Activated CD4-positive, alpha-beta T cell treated with anti-CD3 and anti-CD28 coated beads, Interleukin-2, Interleukin-4, amounts not matched to agents 100 ng/mL and 50 ng/mL, durations not matched to agents 16 hours and 8 hours (primary cell): ENCODE data around the gene CDC42EP3.
A peak's percentile ranks its signal among the peaks of the same experiment; 100 is the strongest.

Experiments
- DNase-seq: peaks from one replicate; pipeline ENCODE4 v3.0.0-alpha.2; 2020; ENCODE audit warnings: low spot score

Gene CDC42EP3

GRCh38 chr2:37656512-37657423, 14.7 kb downstream of the CDC42EP3 start:
- no peak for DNase-seq

- no peak for DNase-seq
Observed at GRCh38 chr2:37654932-37655841, 16.3 kb downstream of the CDC42EP3 start.

DNA sequence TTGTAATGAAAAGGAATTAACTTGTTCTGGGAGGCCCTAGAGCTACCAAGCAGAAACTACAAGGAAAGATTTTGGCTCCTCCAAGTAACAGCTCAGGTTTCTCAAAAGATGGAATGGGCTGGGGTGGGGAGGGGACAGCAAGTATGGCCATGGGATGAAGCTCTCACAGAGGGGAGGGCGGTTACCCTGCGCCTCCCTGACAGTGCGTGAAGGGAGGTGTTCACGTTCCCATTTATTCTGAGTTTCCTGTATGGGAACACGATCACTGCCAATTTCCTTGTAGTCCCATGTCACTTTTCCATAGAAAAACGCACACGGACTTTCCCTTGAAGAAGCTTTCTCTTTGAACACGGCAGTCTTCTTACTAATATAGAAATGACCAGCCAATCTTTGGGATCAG, 17.0 kb downstream of the CDC42EP3 start:
- DNase-seq, result no peak

- DNase-seq, result peak; percentile 52
Observed at GRCh38 chr2:37653805-37654378, 17.6 kb downstream of the CDC42EP3 start.

DNA sequence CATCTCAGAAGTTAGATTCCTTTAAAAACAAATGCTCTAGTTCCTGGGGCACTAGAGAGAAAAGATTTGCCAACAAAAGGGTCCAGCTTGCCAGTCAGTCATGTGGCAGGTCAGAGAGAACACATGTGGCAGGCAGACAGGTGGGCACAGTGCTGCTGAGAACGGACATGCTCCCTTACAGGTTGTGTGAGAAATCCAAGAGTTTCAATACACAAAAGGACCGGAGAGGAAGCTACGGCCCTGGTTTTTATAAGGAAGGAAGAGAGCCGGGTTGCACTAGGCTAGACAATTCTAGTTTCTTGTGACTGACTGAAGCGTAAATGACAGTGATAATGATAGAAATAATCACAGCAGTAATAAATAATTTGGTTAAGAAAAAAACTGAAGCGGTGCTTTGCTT, 18.3 kb downstream of the CDC42EP3 start:
- DNase-seq, result no peak

GRCh38 chr2:37652199-37652640, 19.2 kb downstream of the CDC42EP3 start:
- DNase-seq, result no peak

DNA sequence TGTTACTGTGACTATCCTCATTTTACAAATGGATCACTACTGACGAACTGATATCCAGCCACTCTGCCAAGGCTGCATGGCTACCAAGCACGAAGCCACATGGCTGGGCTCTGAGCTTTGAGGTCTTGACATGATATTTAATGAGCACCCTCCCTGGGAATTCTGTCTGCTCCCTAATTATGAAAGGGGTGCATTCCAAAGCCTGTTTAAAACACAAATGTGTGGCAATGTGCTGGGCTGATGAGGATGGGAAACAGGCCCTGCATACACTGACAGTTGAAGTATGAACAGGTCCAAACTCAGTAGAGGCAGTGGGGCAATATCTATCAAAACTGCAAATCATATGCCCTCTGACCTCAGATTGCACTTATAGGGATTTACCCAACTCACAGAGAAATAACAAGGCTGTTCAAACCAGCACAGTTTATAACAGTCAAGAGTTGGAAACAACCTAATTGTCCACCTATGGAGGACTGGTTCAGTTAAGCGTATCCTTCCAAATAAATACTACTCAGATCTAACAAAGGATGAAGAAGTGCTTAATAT, 20.8 kb downstream of the CDC42EP3 start:
- no peak for DNase-seq

GRCh38 chr2:37649518-37649917, 21.9 kb downstream of the CDC42EP3 start:
- no peak for DNase-seq

DNA sequence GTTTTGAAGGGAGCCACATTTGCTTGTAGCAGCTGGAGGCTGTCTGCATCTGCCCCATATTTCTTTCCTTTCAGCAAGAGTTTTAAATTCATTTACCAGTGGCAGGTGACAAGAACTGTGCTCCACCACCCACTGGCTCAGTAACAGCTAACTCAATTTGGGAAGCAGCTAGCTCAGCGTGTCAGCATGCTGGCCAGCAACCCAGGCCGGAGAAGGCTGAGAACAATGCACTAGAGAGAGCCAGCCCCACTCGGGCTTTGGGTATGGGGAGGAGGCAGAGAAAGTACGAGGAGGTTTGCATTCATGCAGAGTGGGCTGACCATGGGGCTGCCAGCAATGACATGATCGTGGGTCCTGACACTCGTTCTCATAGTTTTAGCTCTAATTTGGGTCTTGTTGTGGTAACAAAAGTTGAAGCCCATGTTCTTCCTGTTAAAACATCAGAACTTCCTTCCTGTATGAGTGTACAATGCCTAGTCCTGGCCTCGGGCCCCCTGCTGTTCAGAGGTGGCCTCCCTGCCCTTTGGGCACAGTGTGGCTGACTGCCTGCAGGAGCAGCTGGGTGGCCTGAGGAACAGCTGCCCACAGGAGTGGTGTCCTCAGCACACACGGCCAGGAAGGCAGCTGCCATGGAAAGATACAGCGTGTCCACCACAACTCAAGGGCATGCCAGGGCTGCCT, 23.0 kb downstream of the CDC42EP3 start:
- DNase-seq, result peak; percentile 57

DNA sequence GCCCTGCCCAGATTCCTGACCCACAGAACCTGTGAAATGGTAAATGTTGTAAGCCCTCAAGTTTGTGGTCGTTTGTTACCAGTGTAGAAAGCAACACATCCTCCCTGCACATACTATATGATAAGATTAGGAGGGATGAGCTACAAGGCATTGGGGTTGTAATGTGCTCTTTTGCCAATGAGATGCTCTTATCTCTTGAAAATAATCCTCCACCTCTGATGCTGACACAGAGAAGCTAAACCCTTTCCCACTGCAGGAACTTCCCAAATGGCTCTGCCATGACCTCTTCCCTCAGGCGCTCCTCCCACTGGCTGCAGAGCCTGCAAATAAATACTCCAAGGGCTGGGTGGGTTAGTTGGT, 23.5 kb downstream of the CDC42EP3 start:
- DNase-seq, result no peak

- DNase-seq, result no peak
Observed at GRCh38 chr2:37645836-37646235, 25.6 kb downstream of the CDC42EP3 start.

DNA sequence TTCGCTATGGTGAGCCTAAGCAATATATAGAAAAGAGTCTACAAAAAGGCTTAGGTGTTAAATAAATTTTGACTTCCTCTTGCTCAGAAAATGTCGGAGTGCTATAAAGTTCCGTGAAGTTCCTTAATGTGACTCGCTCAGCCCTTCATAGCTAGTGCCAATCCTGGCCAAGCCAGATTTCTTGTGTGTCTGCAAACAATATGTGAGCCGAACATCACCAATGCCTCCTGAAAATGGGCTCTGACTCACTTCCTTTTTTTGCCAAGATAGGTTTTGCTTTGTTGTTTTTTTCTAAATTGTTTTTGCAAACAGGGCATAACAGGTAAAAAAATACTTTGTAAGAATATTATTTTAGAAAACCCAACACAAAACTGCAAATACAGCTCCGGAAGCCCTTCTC, 26.1 kb downstream of the CDC42EP3 start:
- peak; percentile 55 for DNase-seq

DNA sequence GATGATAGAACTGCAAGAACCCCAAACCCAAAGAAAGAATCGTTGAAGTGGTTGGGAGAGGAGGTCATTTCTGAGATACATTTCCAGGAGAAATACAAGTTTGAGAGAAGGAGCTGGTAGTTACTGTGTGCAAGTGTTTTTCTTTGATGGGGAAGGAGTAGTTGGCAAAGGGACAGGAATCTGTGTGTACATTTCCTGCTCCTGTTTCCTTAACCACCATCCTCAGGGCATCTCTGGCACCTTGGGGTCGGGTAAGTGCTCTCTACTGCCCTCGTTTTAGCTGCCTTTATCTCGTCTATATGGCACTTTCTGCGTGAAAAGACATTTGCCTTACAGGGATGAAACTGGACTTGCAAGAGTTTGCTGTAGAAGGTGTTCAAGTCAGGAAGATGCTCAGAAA, 27.3 kb downstream of the CDC42EP3 start:
- no peak for DNase-seq

- no peak for DNase-seq
Observed at GRCh38 chr2:37643730-37644078, 27.7 kb downstream of the CDC42EP3 start.

GRCh38 chr2:37642907-37643729, 28.3 kb downstream of the CDC42EP3 start:
- DNase-seq, result no peak

GRCh38 chr2:37641582-37642171, 29.8 kb downstream of the CDC42EP3 start:
- DNase-seq, result no peak

GRCh38 chr2:37639631-37640030, 31.8 kb downstream of the CDC42EP3 start:
- no peak for DNase-seq

GRCh38 chr2:37638973-37639372, 32.5 kb downstream of the CDC42EP3 start:
- DNase-seq, result no peak

DNA sequence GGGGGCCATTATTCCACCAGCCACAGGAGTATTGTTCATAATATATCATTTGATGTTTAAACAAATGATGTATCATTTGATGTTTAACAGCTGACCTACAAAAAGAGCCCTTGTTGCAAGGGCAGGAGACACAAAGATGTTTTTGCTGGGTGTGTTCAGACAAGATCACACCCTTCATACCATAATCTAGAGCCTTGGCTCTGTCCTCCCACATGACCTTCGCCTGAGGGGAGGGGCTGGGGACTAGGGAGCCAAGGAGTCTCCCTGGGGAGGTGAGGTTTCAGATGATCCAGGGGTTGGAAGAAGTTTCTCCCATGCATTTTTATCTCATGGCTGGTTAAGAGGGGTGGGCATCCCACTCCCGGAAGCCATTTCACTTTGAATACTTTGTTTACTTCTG, 33.5 kb downstream of the CDC42EP3 start:
- DNase-seq, result no peak

DNA sequence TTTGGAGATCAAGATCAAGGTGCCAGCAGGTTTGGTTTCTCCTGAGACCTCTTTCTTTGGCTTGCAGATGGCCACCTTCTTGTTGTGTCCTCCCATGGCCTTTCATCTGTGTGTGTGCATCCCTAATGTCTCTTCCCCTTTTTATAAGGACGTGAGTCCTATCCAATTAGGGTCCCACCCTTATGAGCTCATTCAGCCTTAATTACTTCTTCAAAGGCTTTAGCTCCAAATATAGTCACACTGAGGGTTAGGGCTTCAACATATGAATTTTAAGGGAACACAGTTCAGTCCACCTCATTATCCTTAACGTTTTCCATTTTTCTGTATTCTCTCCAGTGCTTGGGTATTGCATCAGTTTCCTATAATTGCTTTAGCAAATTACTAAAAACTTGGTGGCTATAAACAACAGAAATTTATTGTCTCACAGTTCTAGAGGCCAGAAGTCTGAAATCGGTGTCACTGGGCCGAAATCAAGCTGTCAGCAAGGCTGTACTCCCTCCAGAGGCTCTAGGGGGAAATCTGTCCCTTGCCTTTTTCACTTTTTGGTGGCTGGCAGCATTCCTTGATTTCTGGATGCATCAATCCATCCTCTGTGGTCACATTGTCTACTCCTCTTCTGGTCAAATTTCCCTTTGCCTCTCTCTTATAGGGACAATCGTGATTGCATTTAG, 34.1 kb downstream of the CDC42EP3 start:
- no peak for DNase-seq
